Renal cortex interstitium (tissue), 11 donors: ENCODE results near the gene RNF5. TPM values are rescaled to one million over a fixed set of nuclear protein-coding genes. Genes with fewer than 3 reads are reported as not detected.
A peak's percentile ranks its signal among the peaks of the same experiment; 100 is the strongest.
"Not testable (repeated sequence)": the region's sequence is repeated elsewhere in the genome, so short reads cannot be mapped to it uniquely, and the experiment has no call there.

Source experiments
- DNase-seq, 11 donors: peaks; one replicate each; pipeline ENCODE4 v3.0.0-alpha.2; 2013; ENCODE audit warnings: low read depth in 9 of 11, low spot score in 4 of 11; ENCODE audit errors: extremely low read depth in 1 of 11
- polyA plus RNA-seq, 3 donors: library from polyadenylated mRNA; unstranded; fragments of 120-200 nt; gene quantifications; one replicate each; pipeline ENCODE4 v1.2.1, GENCODE V29; 2013; ENCODE audit not compliant: insufficient read length in 3 of 3

Gene RNF5
- polyA plus RNA-seq, 3 donors = 91.6 to 107 (median 104) TPM

GRCh38 chr6:32183483-32184083 lies 5.4 kb downstream of the RNF5 start:
- no peak for DNase-seq

- DNase-seq = no peak
These were observed 6.0 kb downstream of the RNF5 start, which contains the start of gene AGER for GRCh38 chr6:32184084-32184640. Gene AGER (minus strand): TSS chr6:32184253. CDS start chr6:32184222, 31 bp downstream.

- not testable (repeated sequence) for DNase-seq
These were observed 7.5 kb downstream of the RNF5 start for GRCh38 chr6:32185681-32186131.

GRCh38 chr6:32186151-32186840 lies 8.1 kb downstream of the RNF5 start:
- not testable (repeated sequence) for DNase-seq

GRCh38 chr6:32187009-32187709 lies 9.0 kb downstream of the RNF5 start:
- no peak for DNase-seq

GRCh38 chr6:32187725-32188380 lies 9.6 kb downstream of the RNF5 start:
- DNase-seq = not testable (repeated sequence)

- no peak for DNase-seq
These were observed 10.3 kb downstream of the RNF5 start for GRCh38 chr6:32188381-32189068.

GRCh38 chr6:32189069-32189741 lies 11.0 kb downstream of the RNF5 start:
- DNase-seq = no peak

- no peak for DNase-seq
These were observed 11.5 kb downstream of the RNF5 start for GRCh38 chr6:32189742-32190053.

- DNase-seq = peak in 10 of 11 donors; percentile 83 to 95 (median 90)
These were observed 12.0 kb downstream of the RNF5 start, which contains the start of gene PBX2 for GRCh38 chr6:32190054-32190851. Gene PBX2 (minus strand): TSS chr6:32190202. CDS start chr6:32189915, 287 bp downstream.

GRCh38 chr6:32190911-32191677 lies 12.9 kb downstream of the RNF5 start:
- no peak for DNase-seq

- no peak for DNase-seq
These were observed 13.7 kb downstream of the RNF5 start for GRCh38 chr6:32191696-32192607.

- no peak for DNase-seq
These were observed 14.4 kb downstream of the RNF5 start, which contains the start of gene GPSM3 for GRCh38 chr6:32192608-32193039. Gene GPSM3 (minus strand): TSS chr6:32192643. CDS start chr6:32192513, 130 bp downstream.

GRCh38 chr6:32193096-32193495 lies 14.9 kb downstream of the RNF5 start:
- DNase-seq = not testable (repeated sequence)

GRCh38 chr6:32194388-32194787 lies 16.2 kb downstream of the RNF5 start:
- DNase-seq = no peak
